H9 (cell line): Measurements from ENCODE around the gene KNSTRN. TPM values are rescaled to one million over a fixed set of nuclear protein-coding genes. Genes with fewer than 3 reads are reported as not detected.

Source experiments
- DNase-seq: peaks from one replicate; pipeline ENCODE4 v3.0.0-alpha.2; 2017
- H2AFZ ChIP-seq: one replicate; pipeline ENCODE4 v1.6.1; 2013; ENCODE audit warnings: mild to moderate bottlenecking, low read length, control low read depth, moderate library complexity
- H2AK5ac ChIP-seq: 2 replicates; pipeline ENCODE4 v1.6.1; 2013; ENCODE audit warnings: low read length, control low read depth, mixed read lengths; ENCODE audit not compliant: insufficient read length
- H2BK120ac ChIP-seq: one replicate; pipeline ENCODE4 v1.6.1; 2013; ENCODE audit warnings: low read depth, mild to moderate bottlenecking, low read length, control low read depth, inconsistent platforms; ENCODE audit not compliant: poor library complexity, severe bottlenecking
- H2BK12ac ChIP-seq: 2 replicates; pipeline ENCODE4 v1.6.1; 2013; ENCODE audit warnings: low read length, control low read depth, mixed read lengths, low read depth; ENCODE audit not compliant: insufficient read length
- H2BK15ac ChIP-seq: 2 replicates; pipeline ENCODE4 v1.6.1; 2013; ENCODE audit warnings: low read depth, low read length, control low read depth
- H2BK20ac ChIP-seq: one replicate; pipeline ENCODE4 v1.6.1; 2013; ENCODE audit warnings: low read depth, mild to moderate bottlenecking, low read length, control low read depth, inconsistent platforms; ENCODE audit not compliant: poor library complexity, severe bottlenecking
- H2BK5ac ChIP-seq: 2 replicates; pipeline ENCODE4 v1.6.1; 2013; ENCODE audit warnings: low read length, control low read depth, mixed read lengths; ENCODE audit not compliant: insufficient read length
- H3K14ac ChIP-seq: 2 replicates; pipeline ENCODE4 v1.6.1; 2013; ENCODE audit warnings: low read length, control low read depth; ENCODE audit not compliant: insufficient read depth
- H3K18ac ChIP-seq: 2 replicates; pipeline ENCODE4 v1.6.1; 2013; ENCODE audit warnings: low read depth, mild to moderate bottlenecking, mixed read lengths, low read length, control low read depth; ENCODE audit not compliant: insufficient read length
- H3K23ac ChIP-seq: 2 replicates; pipeline ENCODE4 v1.6.1; 2013; ENCODE audit warnings: low read length, control low read depth, mixed read lengths, low read depth; ENCODE audit not compliant: insufficient read length
- H3K23me2 ChIP-seq: 2 replicates; pipeline ENCODE4 v1.6.1; 2013; ENCODE audit warnings: low read depth, mild to moderate bottlenecking, mixed read lengths, low read length, control low read depth; ENCODE audit not compliant: insufficient read length, poor library complexity, severe bottlenecking
- H3K27ac ChIP-seq: 2 replicates; pipeline ENCODE4 v1.5.1; 2013; ENCODE audit warnings: low read length, control low read depth, mixed read lengths, low read depth; ENCODE audit not compliant: insufficient read length
- H3K27me3 ChIP-seq: 2 replicates; pipeline ENCODE4 v1.6.1; 2013; ENCODE audit warnings: low read length, control low read depth, inconsistent platforms; ENCODE audit not compliant: insufficient read depth
- H3K4ac ChIP-seq: 2 replicates; pipeline ENCODE4 v1.6.1; 2013; ENCODE audit warnings: low read depth, mild to moderate bottlenecking, control low read depth, inconsistent platforms, low read length, moderate library complexity
- H3K4me1 ChIP-seq: 2 replicates; pipeline ENCODE4 v1.6.1; 2013; ENCODE audit warnings: low read length, control low read depth, inconsistent platforms; ENCODE audit not compliant: insufficient read depth
- H3K4me2 ChIP-seq: 2 replicates; pipeline ENCODE4 v1.6.1; 2013; ENCODE audit warnings: low read length, control low read depth, mixed read lengths; ENCODE audit not compliant: insufficient read length, insufficient read depth
- H3K56ac ChIP-seq: 2 replicates; pipeline ENCODE4 v1.6.1; 2013; ENCODE audit warnings: low read depth, mild to moderate bottlenecking, mixed read lengths, low read length, control low read depth; ENCODE audit not compliant: insufficient read length
- H3K79me1 ChIP-seq: 2 replicates; pipeline ENCODE4 v1.6.1; 2013; ENCODE audit warnings: low read depth, mild to moderate bottlenecking, moderate library complexity, low read length, control low read depth, inconsistent platforms; ENCODE audit not compliant: insufficient read depth, poor library complexity, severe bottlenecking
- H3K79me2 ChIP-seq: 2 replicates; pipeline ENCODE4 v1.6.1; 2013; ENCODE audit warnings: low read length, control low read depth, inconsistent platforms; ENCODE audit not compliant: insufficient read depth
- H3K9ac ChIP-seq: 2 replicates; pipeline ENCODE4 v1.6.1; 2013; ENCODE audit warnings: low read length, control low read depth, mixed read lengths; ENCODE audit not compliant: insufficient read length; ENCODE audit errors: extremely low read depth
- H3K9me3 ChIP-seq: one replicate; pipeline ENCODE4 v1.6.1; 2013; ENCODE audit warnings: low read depth, low read length, inconsistent platforms; ENCODE audit not compliant: control insufficient read depth
- H3T11ph ChIP-seq: one replicate; pipeline ENCODE4 v1.6.1; 2013; ENCODE audit warnings: mild to moderate bottlenecking, low read length, control low read depth, inconsistent platforms
- H4K20me1 ChIP-seq: one replicate; pipeline ENCODE4 v1.6.1; 2013; ENCODE audit not compliant: control insufficient read depth, insufficient read length, insufficient read depth
- H4K5ac ChIP-seq: 2 replicates; pipeline ENCODE4 v1.6.1; 2013; ENCODE audit warnings: low read depth, mild to moderate bottlenecking, mixed read lengths, low read length, control low read depth; ENCODE audit not compliant: insufficient read length
- H4K8ac ChIP-seq: replicated peaks from 2 replicates; pipeline ENCODE4 v1.6.1; 2013; ENCODE audit warnings: low read length, control low read depth, mixed read lengths, low read depth; ENCODE audit not compliant: insufficient read length
- H4K91ac ChIP-seq: 2 replicates; pipeline ENCODE4 v1.6.1; 2013; ENCODE audit warnings: low read depth, mild to moderate bottlenecking, moderate library complexity, mixed read lengths, low read length, control low read depth; ENCODE audit not compliant: insufficient read length
- H3K27ac Mint-ChIP-seq, 3 experiments: 2 replicates in 2 of 3; 3 replicates in 1 of 3; pipeline ENCODE4 v1.8.0; 2020 to 2021; ENCODE audit warnings: mixed read lengths in 3 of 3, mild to moderate bottlenecking in 1 of 3, moderate library complexity in 1 of 3
- H3K27me3 Mint-ChIP-seq: 2 replicates; pipeline ENCODE4 v1.8.0; 2021; ENCODE audit warnings: low read depth, mild to moderate bottlenecking, moderate library complexity, mixed read lengths
- H3K36me3 Mint-ChIP-seq, 3 experiments: 2 replicates in 2 of 3; 3 replicates in 1 of 3; pipeline ENCODE4 v1.8.0; 2020 to 2021; ENCODE audit warnings: low read depth in 3 of 3, mixed read lengths in 3 of 3; ENCODE audit not compliant: insufficient read depth in 1 of 3
- H3K4me1 Mint-ChIP-seq, 2 experiments: 2 replicates each; pipeline ENCODE4 v1.8.0; 2020; ENCODE audit warnings: mixed read lengths in 2 of 2
- H3K4me3 Mint-ChIP-seq, 2 experiments: 2 replicates in 1 of 2; 3 replicates in 1 of 2; pipeline ENCODE4 v1.8.0; 2020 to 2021; ENCODE audit warnings: mild to moderate bottlenecking in 2 of 2, mixed read lengths in 2 of 2, moderate library complexity in 1 of 2
- H3K9me3 Mint-ChIP-seq, 2 experiments: 2 replicates in 1 of 2; 3 replicates in 1 of 2; pipeline ENCODE4 v1.8.0; 2020; ENCODE audit warnings: mild to moderate bottlenecking in 2 of 2, mixed read lengths in 2 of 2, moderate library complexity in 1 of 2
- CTCF ChIP-seq: fragments of 200-600 bp; sonication (generic); conservative IDR thresholded peaks from 3 replicates; pipeline ENCODE4 v1.8.0; 2021; ENCODE audit warnings: antibody characterized with exemption, mild to moderate bottlenecking
- WGBS: extraction: QIAGEN DNeasy Blood & Tissue Kit; methylation state at CpG from one replicate; pipeline ENCODE4 v1.1.7; 2013; ENCODE audit warnings: missing lambda C conversion rate, low lambda C conversion rate, mixed read lengths; ENCODE audit not compliant: insufficient read length; ENCODE audit errors: extremely low coverage; 5-methylcytosine and 5-hydroxymethylcytosine counted together
- total RNA-seq: library from RNA; stranded (reverse); gene quantifications from 2 replicates; pipeline ENCODE4 v1.2.1, GENCODE V29; 2021

Gene KNSTRN
- total RNA-seq, 1 experiment from 2014 or later, result 53.9 TPM

GRCh38 chr15:40357246-40357645 lies 25.3 kb upstream of the KNSTRN start:
- H3K4me2 ChIP-seq, result peak overlapping the region; percentile 59
- no peak overlapping the region for H3K4ac ChIP-seq
- H3K56ac ChIP-seq, result no peak overlapping the region
- no peak overlapping the region for H3K23ac ChIP-seq
- Mint-ChIP-seq H3K4me3 (peak overlapping the region; percentile 74 to 83; a peak in 4 of 5 replicates), H3K4me1 (peaks cover 27 to 39% of the 10 kb centered on the region in 2 experiments), H3K27me3 (peaks cover 55% of the 10 kb centered on the region), H3K9me3 (no peaks in the 10 kb centered on the region), H3K27ac (no peak overlapping the region), H3K36me3 (no peaks in the 10 kb centered on the region; a peak in 1 of 7 replicates)
- peaks cover 3% of the 10 kb centered on the region for H3K27me3 ChIP-seq
- H3K9me3 ChIP-seq, result no peaks in the 10 kb centered on the region
- peaks cover 8% of the 10 kb centered on the region for H3K23me2 ChIP-seq
- no peak overlapping the region for H2BK12ac ChIP-seq
- H3K79me2 ChIP-seq, result no peaks in the 10 kb centered on the region
- H2BK15ac ChIP-seq, result no peak overlapping the region
- no peaks in the 10 kb centered on the region for H3K79me1 ChIP-seq
- WGBS, result no CpG with 5 or more reads among the region's 1 CpG
- H4K5ac ChIP-seq, result no peak overlapping the region
- H3K14ac ChIP-seq, result no peak overlapping the region
- no peak overlapping the region for H2BK5ac ChIP-seq
- H4K8ac ChIP-seq, result no peak overlapping the region
- H4K20me1 ChIP-seq, result no peaks in the 10 kb centered on the region
- no peak overlapping the region for H2BK120ac ChIP-seq
- H2AFZ ChIP-seq, result no peak overlapping the region
- DNase-seq, result no peak
- no peak for TF ChIP-seq CTCF
- no peaks in the 10 kb centered on the region; the same call in 1 of the 2 replicates for H3K4me1 ChIP-seq
- H3K9ac ChIP-seq, result no peak overlapping the region
- no peak overlapping the region for H3K27ac ChIP-seq
- H3K18ac ChIP-seq, result no peak overlapping the region
- H2BK20ac ChIP-seq, result no peak overlapping the region
- no peak overlapping the region for H4K91ac ChIP-seq
- H2AK5ac ChIP-seq, result no peak overlapping the region
- H3T11ph ChIP-seq, result no peak overlapping the region
